ENCODE results near the gene NIPAL3. TPM values are rescaled to one million over a fixed set of nuclear protein-coding genes. Genes with fewer than 3 reads are reported as not detected.
"Not testable (repeated sequence)": the region's sequence is repeated elsewhere in the genome, so short reads cannot be mapped to it uniquely, and the experiment has no call there.

The NIPAL3 gene
- polyA plus RNA-seq, 4 donors, result 20.1 to 23.0 (median 21.3) TPM

DNA sequence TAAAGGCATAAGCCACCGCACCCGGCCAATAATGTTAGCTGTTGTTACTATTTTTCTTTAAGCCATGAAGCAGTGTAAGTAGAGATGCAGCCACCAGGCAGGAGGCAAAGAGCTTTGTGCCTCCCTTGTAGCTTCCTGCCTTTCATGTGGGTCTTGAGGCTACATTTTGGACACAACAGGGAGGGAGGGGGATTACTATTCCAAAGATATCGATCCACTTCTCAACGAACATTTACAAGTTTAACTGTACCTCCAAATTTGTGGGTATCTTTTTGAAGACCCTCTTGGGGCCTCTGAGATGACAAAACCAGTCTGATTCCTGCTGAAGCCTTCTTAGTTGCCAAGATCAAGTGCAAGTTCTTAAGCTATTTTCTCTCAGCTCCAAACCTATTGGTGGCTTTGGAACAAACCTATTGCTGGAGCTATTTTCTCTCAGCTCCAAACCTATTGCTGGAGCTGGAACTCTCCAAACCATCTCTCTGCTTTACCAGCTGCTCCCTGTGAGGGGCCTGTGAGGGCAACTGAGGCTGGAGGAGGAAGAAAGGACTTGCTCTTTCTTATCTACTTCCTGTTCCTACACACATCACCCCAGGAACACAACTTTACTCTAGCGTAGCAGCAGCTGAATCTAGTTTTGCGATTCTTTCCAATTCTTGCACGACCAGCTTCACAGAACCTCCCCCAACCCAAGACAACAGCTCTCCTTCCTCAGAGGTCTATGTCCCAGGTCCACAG is 70.9 kb downstream of the NIPAL3 start:
- DNase-seq (ENCODE audit: low read depth in 4 of 4, low spot score in 3 of 4), result no peak

DNA sequence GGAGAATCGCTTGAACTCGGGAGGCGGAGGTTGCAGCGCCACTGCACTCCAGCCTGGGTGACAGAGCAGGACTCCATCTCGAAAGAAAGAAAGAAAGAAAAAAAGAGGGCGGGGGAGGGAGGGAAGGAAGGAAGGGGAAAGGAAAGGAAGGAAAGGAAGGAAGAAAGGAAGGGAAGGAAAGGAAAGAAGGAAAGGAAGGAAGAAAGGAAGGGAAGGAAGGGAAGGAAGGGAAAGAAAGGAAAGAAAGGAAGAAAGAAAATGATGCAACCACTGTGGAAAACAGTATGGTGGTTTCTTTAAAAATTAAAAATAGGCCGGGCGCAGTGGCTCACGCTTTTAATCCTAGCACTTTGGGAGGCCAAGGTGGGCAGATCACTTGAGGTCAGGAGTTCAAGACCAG is 71.9 kb downstream of the NIPAL3 start:
- DNase-seq (ENCODE audit: low read depth in 4 of 4, low spot score in 3 of 4), result no peak

DNA sequence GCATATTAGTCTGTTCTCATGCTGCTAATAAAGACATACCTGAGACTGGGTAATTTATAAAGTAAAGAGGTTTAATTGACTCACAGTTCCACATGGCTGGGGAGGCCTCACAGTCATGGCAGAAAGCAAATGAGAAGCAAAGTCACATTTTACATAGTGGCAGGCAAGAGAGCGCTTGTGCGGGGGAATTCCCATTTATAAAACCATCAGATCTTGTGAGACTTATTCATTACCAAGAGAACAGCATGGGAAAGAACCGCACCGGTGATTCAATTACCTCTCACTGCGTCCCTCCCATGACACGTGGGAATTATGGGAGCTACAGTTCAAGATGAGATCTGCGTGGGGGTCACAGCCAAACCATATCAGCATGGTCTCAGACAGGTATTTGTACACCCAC is 72.6 kb downstream of the NIPAL3 start:
- DNase-seq (ENCODE audit: low read depth in 4 of 4, low spot score in 3 of 4), result not testable (repeated sequence)

DNA sequence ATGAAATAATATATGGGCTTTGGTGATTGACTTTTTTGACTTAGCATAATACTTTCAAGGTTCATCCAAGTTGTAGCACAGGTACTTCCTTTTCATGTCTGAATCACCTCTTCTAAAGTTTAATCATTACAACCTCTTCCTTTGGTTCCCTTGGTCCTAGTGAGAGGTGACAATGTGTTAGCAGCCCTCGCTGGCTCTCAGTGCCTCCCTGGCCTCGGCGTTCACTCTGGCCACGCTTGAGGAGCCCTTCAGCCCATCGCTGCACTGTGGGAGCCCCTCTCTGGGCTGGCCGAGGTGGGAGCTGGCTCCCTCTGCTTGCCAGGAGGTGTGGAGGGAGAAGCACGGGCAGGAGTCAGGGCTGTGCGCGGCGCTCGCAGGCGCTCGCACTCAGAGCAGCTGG is 74.1 kb downstream of the NIPAL3 start:
- no peak for DNase-seq (ENCODE audit: low read depth in 4 of 4, low spot score in 3 of 4)

- no peak for DNase-seq (ENCODE audit: low read depth in 4 of 4, low spot score in 3 of 4)
These were observed 74.6 kb downstream of the NIPAL3 start for GRCh38 chr1:24490101-24490781.

- no peak for DNase-seq (ENCODE audit: low read depth in 4 of 4, low spot score in 3 of 4)
These were observed 76.2 kb downstream of the NIPAL3 start for GRCh38 chr1:24491577-24492360.

GRCh38 chr1:24492935-24493334 is 77.3 kb downstream of the NIPAL3 start:
- not testable (repeated sequence) for DNase-seq (ENCODE audit: low read depth in 4 of 4, low spot score in 3 of 4)

GRCh38 chr1:24493785-24494184 is 78.2 kb downstream of the NIPAL3 start:
- DNase-seq (ENCODE audit: low read depth in 4 of 4, low spot score in 3 of 4), result no peak

DNA sequence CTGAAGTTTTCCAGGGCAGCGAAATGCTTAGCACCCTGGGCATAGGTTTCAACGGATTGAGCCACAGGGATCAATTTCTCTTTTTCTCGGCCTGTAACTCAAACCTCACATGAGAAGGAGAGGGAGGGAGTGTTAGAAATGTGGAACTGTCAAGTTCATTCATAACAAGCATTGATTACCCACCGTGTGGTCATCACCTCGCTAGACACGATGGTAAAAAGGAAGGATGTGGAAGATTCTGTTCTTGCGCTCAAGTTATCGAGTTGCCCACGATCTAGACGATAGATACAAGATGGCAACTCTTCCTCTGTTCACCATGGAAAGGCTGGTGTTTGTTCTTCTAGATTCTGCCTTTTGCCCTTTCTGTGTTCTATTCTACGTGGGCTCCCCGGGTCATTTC is 83.0 kb downstream of the NIPAL3 start:
- DNase-seq (ENCODE audit: low read depth in 4 of 4, low spot score in 3 of 4), result no peak

DNA sequence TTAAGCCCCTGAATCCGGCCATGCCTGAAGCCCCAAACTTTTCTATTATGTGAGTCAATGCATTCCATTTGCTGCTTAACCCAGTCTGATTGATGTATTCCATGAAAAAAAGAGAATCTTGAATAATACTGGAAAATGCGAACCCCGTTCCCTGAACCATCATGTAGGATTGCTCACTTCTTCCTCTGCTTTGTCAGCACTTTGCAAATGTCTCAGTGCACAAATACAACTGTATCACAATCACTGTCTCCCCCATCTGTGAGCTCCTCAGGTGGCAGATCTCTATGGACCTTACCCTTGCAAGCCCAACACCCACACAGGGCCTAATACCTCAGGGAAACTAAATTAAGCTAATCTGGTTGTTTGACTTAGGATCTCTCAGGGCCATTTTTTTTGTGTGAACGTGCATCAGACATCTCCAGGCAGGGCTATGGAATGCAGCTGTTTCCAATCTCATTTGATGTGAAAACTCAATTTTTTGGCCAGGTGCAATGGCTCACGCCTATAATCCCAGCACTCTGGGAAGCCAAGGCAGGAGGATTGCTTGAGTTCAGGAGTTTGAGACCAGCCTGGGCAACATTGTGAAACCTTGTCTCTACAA is 84.9 kb downstream of the NIPAL3 start:
- DNase-seq (ENCODE audit: low read depth in 4 of 4, low spot score in 3 of 4), result no peak

GRCh38 chr1:24501371-24502064 is 85.9 kb downstream of the NIPAL3 start:
- DNase-seq (ENCODE audit: low read depth in 4 of 4, low spot score in 3 of 4), result no peak

DNA sequence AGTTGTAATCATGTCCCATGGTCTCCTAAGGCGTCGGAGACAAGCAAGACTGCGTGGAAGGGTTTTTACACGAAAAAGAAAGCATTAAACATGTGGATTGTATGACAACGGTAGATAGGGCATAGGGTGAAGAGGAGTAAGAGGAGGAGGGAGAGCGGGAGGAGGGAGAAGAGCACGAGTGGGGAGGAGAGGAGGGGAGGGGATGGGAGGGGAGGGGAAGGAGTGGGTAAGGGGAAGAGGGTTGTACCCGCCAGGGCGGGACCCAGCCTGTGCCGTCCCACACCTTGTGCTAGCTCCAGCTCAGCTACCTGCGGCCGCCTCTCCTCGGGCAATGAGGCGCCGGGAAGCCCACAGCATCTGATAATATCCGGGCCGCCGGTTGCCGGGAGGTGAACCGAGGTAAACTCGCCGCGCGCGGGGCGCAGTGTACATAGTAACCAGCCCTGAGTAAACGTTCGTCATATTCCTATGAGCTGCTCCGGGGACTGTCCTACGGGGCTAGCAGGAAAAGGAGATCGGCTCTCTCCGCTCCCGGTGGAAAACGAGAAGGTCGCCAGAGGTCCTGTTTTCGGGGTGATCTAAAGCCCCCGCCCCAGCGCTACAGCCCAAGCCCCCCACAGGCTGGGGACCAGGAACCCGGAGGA is 86.6 kb downstream of the NIPAL3 start:
- peak in 3 of 4 donors; percentile 30 to 53 (median 38) for DNase-seq (ENCODE audit: low read depth in 4 of 4, low spot score in 3 of 4)

DNA sequence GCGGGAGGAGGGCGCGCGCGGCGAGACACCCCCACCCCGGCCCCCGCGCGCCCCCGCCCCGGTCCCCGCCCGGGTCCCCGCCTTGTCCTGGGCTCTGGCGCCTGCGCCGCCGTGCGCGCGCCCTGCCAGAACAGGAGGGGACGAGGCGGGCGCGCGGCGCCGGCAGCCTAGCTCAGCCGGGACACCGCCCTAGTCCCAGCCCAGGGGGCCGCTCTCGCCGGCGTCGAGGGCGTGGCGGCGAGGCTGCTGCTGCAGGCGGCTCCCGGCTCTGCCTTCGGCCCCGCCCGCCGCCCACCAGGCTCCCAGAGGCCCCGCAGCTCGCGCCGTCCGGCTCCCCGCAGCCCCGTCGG is 87.1 kb downstream of the NIPAL3 start, which contains the start of gene RCAN3:
TSS of gene RCAN3 (plus strand) at position 128 of the 350 bp plus-strand sequence. CDS start 11,537 bp downstream, outside the sequence.
- DNase-seq (ENCODE audit: low read depth in 4 of 4, low spot score in 3 of 4), result peak in 3 of 4 donors; percentile 74 to 81 (median 80)

DNA sequence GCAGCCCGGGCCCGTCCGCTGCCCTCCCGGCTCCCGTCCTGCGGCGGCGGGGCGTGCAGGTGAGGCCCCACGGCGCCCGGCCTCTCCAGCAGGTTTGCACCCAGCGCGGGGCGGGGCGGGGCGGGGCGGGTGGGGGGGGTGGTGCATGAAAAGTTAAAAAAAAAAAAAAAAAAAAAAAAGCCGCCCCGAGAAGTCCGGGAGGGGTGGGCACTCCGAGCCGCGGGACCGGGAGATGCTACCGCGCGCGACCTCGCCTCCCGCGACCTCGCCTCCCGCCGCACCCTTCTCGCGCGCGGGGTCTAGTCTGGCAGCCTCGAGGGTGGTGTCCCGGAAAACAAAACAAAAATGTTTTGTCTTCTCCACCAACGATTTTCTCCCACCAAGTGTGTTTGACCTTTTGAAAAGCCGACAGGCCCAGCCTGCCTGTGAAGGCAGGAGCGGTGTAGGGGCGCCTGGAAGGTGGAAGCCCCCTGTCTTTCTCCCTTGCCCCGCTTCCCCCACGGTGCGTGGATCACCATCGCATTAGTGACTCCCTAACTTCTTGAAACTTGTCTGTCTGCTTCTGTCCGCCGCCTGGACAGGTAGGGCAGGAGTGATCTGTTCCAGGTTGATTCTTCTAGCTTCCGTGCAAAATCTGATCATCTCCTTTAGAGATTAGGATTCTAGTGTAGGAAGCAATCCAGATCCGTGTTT is 87.6 kb downstream of the NIPAL3 start:
- DNase-seq (ENCODE audit: low read depth in 4 of 4, low spot score in 3 of 4), result no peak

- no peak for DNase-seq (ENCODE audit: low read depth in 4 of 4, low spot score in 3 of 4)
These were observed 88.4 kb downstream of the NIPAL3 start for GRCh38 chr1:24503870-24504523.

- no peak for DNase-seq (ENCODE audit: low read depth in 4 of 4, low spot score in 3 of 4)
These were observed 89.0 kb downstream of the NIPAL3 start for GRCh38 chr1:24504560-24504959.

DNA sequence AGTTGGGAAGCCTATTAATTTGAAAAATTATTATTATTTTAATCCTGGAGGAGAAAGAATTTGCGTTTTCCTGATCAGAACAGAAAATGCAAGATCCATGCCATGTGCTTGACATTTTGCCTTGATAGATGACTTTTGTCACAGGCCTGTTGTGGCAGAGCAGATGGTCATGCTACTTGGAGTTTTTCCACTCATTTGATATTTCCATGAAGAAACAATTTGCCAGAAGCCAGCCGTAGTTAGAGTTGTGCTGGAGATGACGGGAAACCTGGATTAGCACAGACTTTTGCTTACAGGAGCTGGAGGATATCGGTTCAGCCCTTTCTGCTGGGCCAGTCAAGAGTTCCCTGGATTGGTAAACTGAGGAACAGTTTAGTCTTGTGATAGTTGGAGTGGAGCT is 90.2 kb downstream of the NIPAL3 start:
- DNase-seq (ENCODE audit: low read depth in 4 of 4, low spot score in 3 of 4), result no peak

DNA sequence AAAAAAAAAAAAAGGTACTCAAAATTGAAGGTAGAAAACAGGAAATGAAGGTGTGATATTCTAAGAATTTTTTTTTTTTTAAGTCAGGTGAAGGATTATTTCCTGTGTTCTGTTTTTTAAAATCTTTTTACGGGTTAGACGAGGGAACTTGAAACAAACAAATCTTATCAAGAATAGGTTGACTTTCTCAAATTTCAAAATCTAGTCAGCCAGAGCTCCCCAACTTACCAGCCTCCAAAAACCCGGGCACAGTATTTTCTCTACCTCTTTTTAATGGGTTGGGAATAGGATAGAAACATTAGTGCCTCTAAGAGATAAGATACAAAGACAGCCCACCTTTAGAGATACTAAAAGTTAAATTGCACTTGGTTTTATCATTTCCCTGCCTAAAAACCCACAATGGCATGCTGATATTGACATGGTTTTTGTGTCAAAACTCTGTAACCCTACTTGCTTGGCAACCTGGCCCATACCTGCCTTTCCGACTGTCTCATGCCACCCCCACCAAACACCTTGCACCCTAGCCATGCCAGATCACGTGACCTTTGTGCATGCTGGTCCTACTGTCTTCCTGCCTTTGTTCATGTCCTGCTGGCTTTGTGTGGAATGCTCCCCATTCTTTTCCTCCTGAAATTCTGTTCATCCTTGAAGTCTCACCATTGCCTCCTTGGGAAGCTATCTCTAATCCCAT is 91.2 kb downstream of the NIPAL3 start:
- DNase-seq (ENCODE audit: low read depth in 4 of 4, low spot score in 3 of 4), result no peak

Data from right renal pelvis (tissue), 4 donors.